Fibroblast of the conjunctiva (primary cell): ENCODE measurements around the gene HECTD4.
"Not testable (repeated sequence)": the region's sequence is repeated elsewhere in the genome, so short reads cannot be mapped to it uniquely, and the experiment has no call there.

Experiments used
- DNase-seq: peaks from one replicate; pipeline ENCODE4 v3.0.0-alpha.2; 2010; ENCODE audit warnings: low read depth

Gene HECTD4

GRCh38 chr12:112354399-112354798 is 27.8 kb downstream of the HECTD4 start:
- DNase-seq, result no peak

DNA sequence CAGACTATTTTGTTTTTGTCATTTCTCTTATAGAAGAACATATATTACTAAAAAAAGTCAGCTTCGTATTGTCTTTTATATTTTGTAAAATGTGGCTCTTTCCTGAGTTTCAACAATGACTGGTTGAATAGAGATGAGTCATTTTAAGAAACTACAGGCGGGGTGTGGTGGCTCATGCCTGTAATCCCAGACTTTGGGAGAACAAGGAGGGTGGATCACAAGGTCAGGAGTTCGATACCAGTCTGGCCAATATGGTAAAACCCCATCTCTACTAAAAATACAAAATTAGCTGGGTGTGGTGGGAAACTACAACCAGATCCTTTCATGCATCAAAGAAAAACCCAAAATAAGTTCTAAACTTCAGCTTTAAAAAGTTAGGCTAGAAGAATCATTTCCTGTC is 28.8 kb downstream of the HECTD4 start:
- DNase-seq, result no peak

DNA sequence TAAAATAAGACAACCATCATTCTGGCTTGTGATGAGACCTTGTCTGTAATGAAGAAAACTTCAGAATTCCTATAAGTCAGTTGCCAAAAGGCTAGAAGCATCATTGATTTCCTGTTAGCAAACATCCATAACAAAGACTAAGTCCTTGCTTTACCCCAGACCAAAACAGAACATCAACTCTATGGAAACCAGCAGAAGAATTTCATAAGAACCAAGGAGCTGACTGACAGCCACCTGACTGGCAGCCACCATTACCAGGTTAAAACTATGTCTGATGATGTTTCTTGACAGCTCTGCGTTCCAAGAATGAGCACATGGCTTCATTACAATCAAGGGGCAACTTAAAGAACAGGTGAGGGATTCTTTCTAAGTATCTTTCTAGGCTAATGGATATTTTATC is 29.3 kb downstream of the HECTD4 start:
- no peak for DNase-seq

- no peak for DNase-seq
Observed at GRCh38 chr12:112350593-112351592, 31.3 kb downstream of the HECTD4 start.

GRCh38 chr12:112349431-112349830 is 32.8 kb downstream of the HECTD4 start:
- DNase-seq, result no peak

DNA sequence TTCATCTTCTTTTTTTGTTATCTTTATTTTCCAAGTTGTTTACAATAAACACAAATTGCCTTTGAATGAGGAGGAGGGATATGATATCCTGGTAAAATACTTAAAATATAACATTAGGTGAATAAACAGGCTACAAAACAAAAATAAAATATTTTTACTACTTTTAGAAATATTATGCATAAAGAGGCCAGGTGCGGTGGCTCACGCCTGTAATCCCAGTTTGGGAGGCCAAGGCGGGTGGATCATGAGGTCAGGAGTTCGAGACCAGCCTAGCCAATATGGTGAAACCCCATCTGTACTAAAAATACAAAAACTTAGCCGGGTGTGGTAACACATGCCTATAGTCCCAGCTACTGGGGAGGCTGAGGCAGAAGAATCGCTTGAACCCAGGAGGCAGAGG is 33.3 kb downstream of the HECTD4 start:
- not testable (repeated sequence) for DNase-seq

- no peak for DNase-seq
Observed at GRCh38 chr12:112347581-112347982, 34.6 kb downstream of the HECTD4 start.

GRCh38 chr12:112346194-112346593 is 36.0 kb downstream of the HECTD4 start:
- no peak for DNase-seq

DNA sequence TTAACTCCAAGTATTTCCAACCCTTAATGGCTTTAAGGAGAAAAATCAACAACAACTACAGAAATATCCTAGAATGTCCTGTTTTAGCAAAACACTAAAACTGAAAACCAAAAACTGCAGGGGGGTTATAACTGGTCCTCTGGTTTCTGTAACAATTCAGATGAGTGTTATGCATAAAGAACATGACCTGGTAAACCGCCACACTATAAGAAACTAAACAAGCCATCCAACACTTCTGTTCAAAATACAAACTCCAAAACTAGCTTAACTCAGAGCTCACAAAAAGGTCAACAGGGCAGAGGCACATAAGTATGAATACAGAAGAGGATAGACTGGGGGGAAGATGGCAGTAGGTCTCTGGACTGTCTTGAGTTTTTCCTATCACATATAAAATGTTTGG is 38.0 kb downstream of the HECTD4 start:
- no peak for DNase-seq

DNA sequence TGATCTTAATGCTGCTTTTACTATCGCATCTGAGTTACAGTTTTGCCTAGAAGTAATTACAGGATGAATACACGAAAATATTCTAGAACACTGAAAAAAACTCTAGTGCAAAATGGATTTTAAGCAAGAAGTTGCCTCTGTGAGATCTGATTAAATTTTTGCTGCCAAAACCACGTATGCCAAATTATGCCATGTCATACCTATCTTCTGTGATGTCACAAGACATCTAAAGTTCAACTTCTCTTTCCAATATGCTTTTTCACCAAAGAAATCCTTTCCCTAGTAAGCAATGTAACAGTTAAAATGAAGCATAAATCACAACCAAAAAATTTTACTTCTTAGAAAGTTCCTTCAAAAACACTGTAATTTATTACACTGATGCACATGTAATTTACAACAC is 39.6 kb downstream of the HECTD4 start:
- DNase-seq, result no peak

- DNase-seq, result no peak
Observed at GRCh38 chr12:112341046-112341825, 41.0 kb downstream of the HECTD4 start.

DNA sequence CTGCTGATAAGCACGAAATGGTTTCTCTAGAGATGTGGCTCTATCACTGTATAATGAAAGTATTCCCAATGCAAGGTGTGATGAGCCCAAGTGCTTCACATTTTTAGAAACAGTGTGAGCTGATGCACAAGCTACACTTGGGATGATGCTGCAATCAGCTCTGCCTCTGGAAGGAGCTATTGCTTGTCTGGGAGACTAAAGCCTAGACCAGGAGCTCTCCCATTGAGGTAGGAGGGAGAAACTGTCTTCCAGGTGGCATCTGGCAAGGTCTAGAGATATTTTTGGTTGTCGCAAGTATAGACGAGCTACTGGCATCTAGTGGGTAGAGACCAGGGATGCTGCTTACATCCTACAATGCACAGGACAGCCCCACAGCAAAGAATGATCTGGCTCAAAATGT is 42.0 kb downstream of the HECTD4 start:
- no peak for DNase-seq

DNA sequence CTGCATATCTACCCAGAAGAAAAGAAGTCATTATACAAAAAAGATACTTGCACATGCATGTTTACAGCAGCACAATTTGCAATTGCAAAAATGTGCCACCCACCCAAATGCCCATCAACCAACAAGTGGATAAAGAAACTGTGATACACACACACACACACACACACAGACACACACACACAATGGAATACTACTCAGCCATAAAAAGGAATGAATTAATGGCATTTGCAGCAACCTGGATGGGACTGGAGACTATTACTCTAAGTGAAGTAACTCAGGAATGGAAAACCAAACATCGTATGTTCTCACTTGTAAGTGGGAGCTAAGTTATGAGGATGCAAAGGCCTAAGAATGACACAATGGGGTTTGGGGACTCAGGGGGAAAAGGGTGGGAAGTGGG is 47.2 kb downstream of the HECTD4 start:
- DNase-seq, result not testable (repeated sequence)

DNA sequence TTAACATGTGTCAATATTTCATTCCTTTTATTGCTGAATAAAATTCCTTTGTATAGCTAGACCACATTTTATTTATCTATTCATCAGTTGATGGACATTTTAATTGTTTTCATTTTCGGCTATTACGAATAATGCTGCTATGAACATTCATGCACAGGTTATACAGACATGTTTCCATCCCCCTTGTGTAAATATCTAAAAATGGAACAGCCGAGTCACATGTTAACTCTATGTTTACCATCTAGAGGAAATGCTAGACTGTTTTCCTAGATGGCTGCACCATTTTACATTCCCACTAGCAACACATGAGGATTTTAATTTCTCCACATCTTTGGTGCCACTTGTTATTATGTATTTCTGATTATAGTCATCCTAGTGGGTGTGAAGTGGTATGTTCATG is 49.2 kb downstream of the HECTD4 start:
- DNase-seq, result no peak

GRCh38 chr12:112331886-112332285 is 50.3 kb downstream of the HECTD4 start:
- DNase-seq, result no peak

GRCh38 chr12:112330706-112331105 is 51.5 kb downstream of the HECTD4 start:
- no peak for DNase-seq

GRCh38 chr12:112328456-112329124 is 53.6 kb downstream of the HECTD4 start:
- DNase-seq, result no peak

DNA sequence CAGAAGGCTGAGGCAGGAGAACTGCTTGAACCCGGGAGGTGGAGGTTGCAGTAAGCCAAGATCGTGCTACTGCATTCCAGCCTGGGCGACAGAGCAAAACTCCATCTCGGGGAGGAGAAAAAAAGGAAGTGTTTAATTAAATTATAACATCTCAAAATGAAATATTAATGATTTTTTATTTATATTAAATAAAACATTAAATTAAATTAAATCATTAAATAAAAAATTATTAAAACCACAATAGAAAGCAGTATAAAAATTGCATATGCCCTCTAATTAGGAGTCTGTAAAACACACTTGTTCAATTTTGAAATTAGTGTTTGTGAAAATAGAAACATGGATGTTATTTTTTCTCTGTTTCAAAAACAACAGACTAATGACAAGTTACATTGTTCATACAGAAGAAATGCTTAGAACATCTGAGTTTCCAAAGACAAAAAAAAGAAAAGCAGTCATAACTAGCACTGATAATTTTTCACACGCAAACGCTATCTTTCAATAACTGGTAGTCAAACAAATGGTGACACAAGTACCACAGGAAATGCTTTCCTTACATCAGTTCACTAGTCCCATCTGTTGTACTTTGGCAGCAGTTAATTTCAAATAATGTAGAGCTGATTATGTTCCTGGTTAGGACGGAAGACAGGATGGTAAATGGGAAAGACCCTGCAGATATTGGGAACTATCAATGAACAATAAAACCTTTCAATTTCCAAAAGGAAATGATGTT is 54.9 kb downstream of the HECTD4 start:
- DNase-seq, result no peak

DNA sequence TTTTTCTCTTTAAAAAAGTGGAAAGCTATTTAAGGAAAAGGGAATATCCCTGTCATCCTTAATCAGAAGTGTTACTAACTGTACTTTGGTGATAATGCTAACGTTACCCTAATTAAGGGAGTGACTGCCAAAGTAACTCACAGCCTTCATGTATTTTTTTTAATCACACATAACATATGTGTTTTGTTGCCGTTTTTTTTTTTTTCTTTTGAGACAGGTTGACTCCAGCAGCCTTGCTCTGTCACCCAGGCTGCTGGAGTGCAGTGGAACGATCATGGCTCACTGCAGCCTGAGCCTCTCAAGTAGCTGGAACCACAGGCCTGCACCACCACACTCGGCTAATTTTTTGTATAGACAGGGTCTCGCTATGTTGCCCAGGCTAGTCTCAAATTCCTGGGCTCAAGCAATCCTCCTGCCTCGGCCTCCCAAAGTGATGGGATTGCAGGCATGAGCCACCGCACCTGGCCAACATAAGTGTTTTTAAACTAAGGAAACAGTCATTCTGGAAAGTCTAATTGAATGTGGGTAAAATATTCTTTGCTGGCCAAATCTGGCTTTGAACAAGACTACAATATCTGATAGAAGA is 56.5 kb downstream of the HECTD4 start:
- no peak for DNase-seq

- no peak for DNase-seq
Observed at GRCh38 chr12:112325157-112325556, 57.1 kb downstream of the HECTD4 start.

GRCh38 chr12:112322882-112323547 is 59.2 kb downstream of the HECTD4 start:
- no peak for DNase-seq
